ENCODE results near the gene DMD.

- TF ChIP-seq, protein P1, sequence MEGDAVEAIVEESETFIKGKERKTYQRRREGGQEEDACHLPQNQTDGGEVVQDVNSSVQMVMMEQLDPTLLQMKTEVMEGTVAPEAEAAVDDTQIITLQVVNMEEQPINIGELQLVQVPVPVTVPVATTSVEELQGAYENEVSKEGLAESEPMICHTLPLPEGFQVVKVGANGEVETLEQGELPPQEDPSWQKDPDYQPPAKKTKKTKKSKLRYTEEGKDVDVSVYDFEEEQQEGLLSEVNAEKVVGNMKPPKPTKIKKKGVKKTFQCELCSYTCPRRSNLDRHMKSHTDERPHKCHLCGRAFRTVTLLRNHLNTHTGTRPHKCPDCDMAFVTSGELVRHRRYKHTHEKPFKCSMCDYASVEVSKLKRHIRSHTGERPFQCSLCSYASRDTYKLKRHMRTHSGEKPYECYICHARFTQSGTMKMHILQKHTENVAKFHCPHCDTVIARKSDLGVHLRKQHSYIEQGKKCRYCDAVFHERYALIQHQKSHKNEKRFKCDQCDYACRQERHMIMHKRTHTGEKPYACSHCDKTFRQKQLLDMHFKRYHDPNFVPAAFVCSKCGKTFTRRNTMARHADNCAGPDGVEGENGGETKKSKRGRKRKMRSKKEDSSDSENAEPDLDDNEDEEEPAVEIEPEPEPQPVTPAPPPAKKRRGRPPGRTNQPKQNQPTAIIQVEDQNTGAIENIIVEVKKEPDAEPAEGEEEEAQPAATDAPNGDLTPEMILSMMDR (IDR thresholded peaks at IDR 0.05) = no peak
- no peak for TF ChIP-seq REST (IDR thresholded peaks at IDR 0.05; ENCODE audit: insufficient read depth in 1 of 2, low read depth in 2 of 2, low read length in 1 of 2)
- no peak for TF ChIP-seq POLR2AphosphoS5 (IDR thresholded peaks at IDR 0.05; ENCODE audit: low read depth, low read length)
- no peak for TF ChIP-seq SIN3A (IDR thresholded peaks at IDR 0.05; ENCODE audit: borderline replicate concordance, insufficient read depth, low read depth, low read length)
- no peak for TF ChIP-seq TCF7L2 (IDR thresholded peaks at IDR 0.05; ENCODE audit: low read depth, low read length)
Observed at GRCh38 chrX:31181377-31182000, 2029.9 kb downstream of the DMD start.

Data from Panc1 (cell line).